NT2/D1 (cell line): ENCODE measurements around the gene GRIK2.

ENCODE experiments used
- SUZ12 ChIP-seq: IDR thresholded peaks from 2 replicates; pipeline ENCODE4 v1.6.1; 2011; ENCODE audit not compliant: insufficient read length, insufficient read depth; ENCODE audit errors: extremely low read depth
- YY1 ChIP-seq: IDR thresholded peaks from 2 replicates; pipeline ENCODE4 v1.6.1; 2011; ENCODE audit not compliant: insufficient read length, insufficient read depth
- ZNF274 ChIP-seq: IDR thresholded peaks from 2 replicates; pipeline ENCODE4 v1.6.1; 2011; ENCODE audit warnings: mild to moderate bottlenecking, low read depth, low read length

DNA sequence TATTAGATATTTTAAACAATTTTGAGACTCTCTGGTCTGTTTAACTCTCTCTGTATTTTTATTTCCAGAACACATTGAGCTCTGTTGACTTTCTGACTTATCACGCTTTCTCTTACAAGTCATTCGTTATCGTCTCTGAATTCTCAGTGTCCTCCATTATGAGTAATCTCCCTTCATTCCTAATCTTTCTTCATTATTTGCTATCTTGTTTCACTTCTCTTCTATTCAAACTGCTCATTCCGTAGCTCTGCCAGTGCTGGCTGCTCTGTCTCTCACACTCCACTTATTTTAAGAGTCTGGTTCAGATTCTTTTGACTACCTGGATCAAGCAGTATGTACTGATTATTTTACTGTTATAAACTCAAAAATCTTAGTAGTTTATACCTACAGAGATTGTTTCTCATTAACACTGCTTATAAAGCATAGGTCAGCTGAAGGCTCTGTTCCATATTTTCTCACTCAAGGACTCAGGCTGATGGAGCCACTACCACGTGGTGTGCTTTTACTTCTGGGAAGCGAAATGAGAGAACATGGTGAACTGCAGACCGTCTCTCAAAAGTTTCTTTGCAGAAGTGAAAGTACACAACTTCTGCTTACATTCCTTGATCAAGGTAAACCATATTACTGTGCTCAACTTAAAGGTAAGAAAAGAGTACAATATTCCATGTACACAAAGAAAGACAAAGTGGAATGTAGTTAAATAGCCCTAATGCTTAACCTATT is 485.2 kb downstream of the GRIK2 start:
- TF ChIP-seq YY1 (no peak), ZNF274 (no peak), SUZ12 (no peak)
